NB4 (cell line): ENCODE results near the gene SRPK1.

ENCODE experiments used
- CTCF ChIP-seq: IDR thresholded peaks from one replicate; pipeline ENCODE4 v1.5.1; 2012; ENCODE audit warnings: low read depth, low read length
- MAX ChIP-seq: IDR thresholded peaks from 2 replicates; pipeline ENCODE4 v1.6.1; 2011; ENCODE audit warnings: low read depth, low read length
- MYC ChIP-seq: IDR thresholded peaks from 2 replicates; pipeline ENCODE4 v1.6.1; 2011; ENCODE audit warnings: low read depth, low read length
- POLR2A ChIP-seq: IDR thresholded peaks from 2 replicates; pipeline ENCODE4 v1.6.1; 2011; ENCODE audit warnings: mild to moderate bottlenecking; ENCODE audit not compliant: insufficient read length; ENCODE audit errors: extremely low read depth

- TF ChIP-seq CTCF (no peak), POLR2A (no peak), MAX (no peak), MYC (no peak)
Observed at GRCh38 chr6:35926509-35927215, 5.8 kb upstream of the SRPK1 start.
